A549 (cell line): ENCODE measurements around the gene TTLL11.

Experiments used
- MAFK ChIP-seq: fragments of 450-650 bp; IDR thresholded peaks from 2 replicates; pipeline ENCODE4 v1.6.1; 2014; ENCODE audit not compliant: partially characterized antibody
- TF ChIP-seq, protein P1 (sequence below): fragments of >200 bp; sonication (Bioruptor Twin); formaldehyde crosslinking; IDR thresholded peaks from 3 replicates; pipeline ENCODE4 v1.5.1; 2016
- TF ChIP-seq, protein P2 (sequence below): fragments of >200 bp; sonication (Bioruptor Twin); formaldehyde crosslinking; IDR thresholded peaks from 3 replicates; pipeline ENCODE4 v1.6.1; 2016
- TF ChIP-seq, protein P3 (sequence below): IDR thresholded peaks from 2 replicates; pipeline ENCODE4 v1.6.1; 2012; ENCODE audit warnings: low read depth, borderline replicate concordance

DNA sequence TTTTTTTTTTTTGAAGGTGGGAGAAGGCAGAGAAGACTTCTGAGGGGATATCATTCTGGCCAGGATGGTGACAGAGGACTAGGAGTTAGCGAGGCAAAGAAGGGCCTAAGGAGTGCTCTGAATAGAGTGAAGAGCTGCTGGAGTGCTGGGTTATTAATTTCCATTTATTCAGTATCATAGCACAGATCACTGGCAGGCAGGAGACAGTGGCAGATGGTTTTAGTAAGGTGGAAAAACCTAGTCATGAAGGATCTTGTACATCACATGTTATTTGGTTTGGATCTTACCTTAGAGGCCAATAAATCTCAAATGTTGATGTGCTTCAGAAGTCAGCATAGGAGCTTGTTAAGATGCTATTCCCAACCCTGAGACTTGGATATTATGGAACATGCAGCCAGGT lies 165.5 kb downstream of the TTLL11 start:
- TF ChIP-seq MAFK, result no peak
- TF ChIP-seq, protein P1, sequence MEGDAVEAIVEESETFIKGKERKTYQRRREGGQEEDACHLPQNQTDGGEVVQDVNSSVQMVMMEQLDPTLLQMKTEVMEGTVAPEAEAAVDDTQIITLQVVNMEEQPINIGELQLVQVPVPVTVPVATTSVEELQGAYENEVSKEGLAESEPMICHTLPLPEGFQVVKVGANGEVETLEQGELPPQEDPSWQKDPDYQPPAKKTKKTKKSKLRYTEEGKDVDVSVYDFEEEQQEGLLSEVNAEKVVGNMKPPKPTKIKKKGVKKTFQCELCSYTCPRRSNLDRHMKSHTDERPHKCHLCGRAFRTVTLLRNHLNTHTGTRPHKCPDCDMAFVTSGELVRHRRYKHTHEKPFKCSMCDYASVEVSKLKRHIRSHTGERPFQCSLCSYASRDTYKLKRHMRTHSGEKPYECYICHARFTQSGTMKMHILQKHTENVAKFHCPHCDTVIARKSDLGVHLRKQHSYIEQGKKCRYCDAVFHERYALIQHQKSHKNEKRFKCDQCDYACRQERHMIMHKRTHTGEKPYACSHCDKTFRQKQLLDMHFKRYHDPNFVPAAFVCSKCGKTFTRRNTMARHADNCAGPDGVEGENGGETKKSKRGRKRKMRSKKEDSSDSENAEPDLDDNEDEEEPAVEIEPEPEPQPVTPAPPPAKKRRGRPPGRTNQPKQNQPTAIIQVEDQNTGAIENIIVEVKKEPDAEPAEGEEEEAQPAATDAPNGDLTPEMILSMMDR, result no peak
- TF ChIP-seq, protein P2, sequence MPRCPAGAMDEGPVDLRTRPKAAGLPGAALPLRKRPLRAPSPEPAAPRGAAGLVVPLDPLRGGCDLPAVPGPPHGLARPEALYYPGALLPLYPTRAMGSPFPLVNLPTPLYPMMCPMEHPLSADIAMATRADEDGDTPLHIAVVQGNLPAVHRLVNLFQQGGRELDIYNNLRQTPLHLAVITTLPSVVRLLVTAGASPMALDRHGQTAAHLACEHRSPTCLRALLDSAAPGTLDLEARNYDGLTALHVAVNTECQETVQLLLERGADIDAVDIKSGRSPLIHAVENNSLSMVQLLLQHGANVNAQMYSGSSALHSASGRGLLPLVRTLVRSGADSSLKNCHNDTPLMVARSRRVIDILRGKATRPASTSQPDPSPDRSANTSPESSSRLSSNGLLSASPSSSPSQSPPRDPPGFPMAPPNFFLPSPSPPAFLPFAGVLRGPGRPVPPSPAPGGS, result no peak
- TF ChIP-seq, protein P3, sequence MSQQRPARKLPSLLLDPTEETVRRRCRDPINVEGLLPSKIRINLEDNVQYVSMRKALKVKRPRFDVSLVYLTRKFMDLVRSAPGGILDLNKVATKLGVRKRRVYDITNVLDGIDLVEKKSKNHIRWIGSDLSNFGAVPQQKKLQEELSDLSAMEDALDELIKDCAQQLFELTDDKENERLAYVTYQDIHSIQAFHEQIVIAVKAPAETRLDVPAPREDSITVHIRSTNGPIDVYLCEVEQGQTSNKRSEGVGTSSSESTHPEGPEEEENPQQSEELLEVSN, result no peak
